HCT116 (cell line): Measurements from ENCODE around the gene FAM3B. TPM values are rescaled to one million over a fixed set of nuclear protein-coding genes. Genes with fewer than 3 reads are reported as not detected.

Experiments
- ATAC-seq: fragments of 200-7000 bp; cut with Tn5 transposase; 2 replicates; pipeline ENCODE4 v1.9.1; 2020; ENCODE audit warnings: mild to moderate bottlenecking, moderate library complexity
- BruUV-seq: library from RNA; stranded (reverse); fragments of 400-500 nt; replicated peaks from 2 replicates; lab custom pipeline; 2021; lab: Mats Ljungman, UMichigan
- CTCF ChIA-PET: fragments of 300-600 bp; sonication (Branson Sonifier 250); formaldehyde crosslinking; loops from one replicate; lab custom pipeline; 2021; ENCODE audit warnings: antibody characterized with exemption; lab: Charles Lee
- POLR2A ChIA-PET: fragments of 300-600, 350-600 bp; sonication (Branson Sonifier 250); formaldehyde crosslinking; loops from one replicate; lab custom pipeline; 2021; ENCODE audit warnings: antibody characterized with exemption; lab: Charles Lee
- RAD21 ChIA-PET, 2 experiments: fragments of 300-600 bp; sonication (Branson Sonifier 250); formaldehyde crosslinking; loops; one replicate each; lab custom pipeline; 2023; ENCODE audit warnings: low total read pairs in 2 of 2; ENCODE audit not compliant: uncharacterized antibody in 2 of 2, unreplicated experiment in 2 of 2, low non-redundant PET in 1 of 2; lab: Charles Lee
- DNase-seq: peaks from one replicate; pipeline ENCODE4 v3.0.0-alpha.2; 2010; ENCODE audit warnings: low read depth, low spot score
- H2AFZ ChIP-seq: fragments of 200-600 bp; shearing (Covaris generic), sonication (generic); 2 replicates; pipeline ENCODE4 v1.6.1; 2017; ENCODE audit warnings: low read depth, mixed run types, mixed read lengths, antibody characterized with exemption, low read length; ENCODE audit not compliant: poor library complexity, severe bottlenecking
- H3K27ac ChIP-seq: 2 replicates; pipeline ENCODE4 v1.5.1; 2012; ENCODE audit warnings: low read depth, low read length
- H3K27me3 ChIP-seq: fragments of 200-600 bp; sonication (generic); 2 replicates; pipeline ENCODE4 v1.6.1; 2016; ENCODE audit warnings: mixed run types, low read length, mixed read lengths; ENCODE audit not compliant: insufficient read depth
- H3K36me3 ChIP-seq, 2 experiments: fragments of 200-500 bp in 1 of 2; fragments of 200-600 bp in 1 of 2; sonication (Bioruptor generic) in 1 of 2; sonication (generic) in 1 of 2; 2 replicates each; pipeline versions ENCODE4 v1.5.1 to v1.6.1; 2014 to 2016; ENCODE audit warnings: low read length in 2 of 2, inconsistent platforms in 1 of 2, mixed read lengths in 1 of 2, mixed run types in 1 of 2; ENCODE audit not compliant: insufficient read depth in 2 of 2, control insufficient read depth in 1 of 2
- H3K4me1 ChIP-seq, 2 experiments: fragments of 200-600 bp in 1 of 2; sonication (generic) in 1 of 2; 2 replicates each; pipeline versions ENCODE4 v1.5.1 to v1.6.1; 2012 to 2017; ENCODE audit warnings: low read length in 2 of 2, inconsistent platforms in 1 of 2, mild to moderate bottlenecking in 1 of 2, mixed read lengths in 1 of 2, mixed run types in 1 of 2, moderate library complexity in 1 of 2; ENCODE audit not compliant: insufficient read depth in 2 of 2, control insufficient read depth in 1 of 2
- H3K4me2 ChIP-seq: fragments of 200-600 bp; sonication (generic); 2 replicates; pipeline ENCODE4 v1.6.1; 2017; ENCODE audit warnings: mixed run types, low read length, mixed read lengths
- H3K4me3 ChIP-seq, 2 experiments: fragments of 200-600 bp in 1 of 2; sonication (generic) in 1 of 2; replicated peaks in 1 of 2; 2 replicates each; pipeline ENCODE4 v1.5.1; 2011 to 2016; ENCODE audit warnings: low read length in 2 of 2, control low read depth in 1 of 2, low read depth in 1 of 2, mild to moderate bottlenecking in 1 of 2, mixed read lengths in 1 of 2, mixed run types in 1 of 2
- H3K79me2 ChIP-seq: fragments of 200-600 bp; sonication (generic); 2 replicates; pipeline ENCODE4 v1.6.1; 2017; ENCODE audit warnings: mild to moderate bottlenecking, mixed run types, low read length, moderate library complexity, mixed read lengths; ENCODE audit not compliant: insufficient read depth
- H3K9ac ChIP-seq: fragments of 200-600 bp; sonication (generic); 2 replicates; pipeline ENCODE4 v1.6.1; 2016; ENCODE audit warnings: low read length, mixed read lengths
- H3K9me2 ChIP-seq: fragments of 200-600 bp; sonication (generic), shearing (Covaris generic); 2 replicates; pipeline ENCODE4 v1.6.1; 2017; ENCODE audit warnings: mixed run types, mild to moderate bottlenecking, moderate library complexity; ENCODE audit not compliant: insufficient read depth
- H3K9me3 ChIP-seq, 2 experiments: fragments of 200-500 bp in 1 of 2; fragments of 200-600 bp in 1 of 2; sonication (Bioruptor generic) in 1 of 2; sonication (generic) in 1 of 2; 2 replicates each; pipeline ENCODE4 v1.6.1; 2014 to 2017; ENCODE audit warnings: low read length in 2 of 2, mixed read lengths in 2 of 2, inconsistent platforms in 1 of 2, low read depth in 1 of 2, mild to moderate bottlenecking in 1 of 2, mixed run types in 1 of 2, moderate library complexity in 1 of 2; ENCODE audit not compliant: control insufficient read depth in 1 of 2, insufficient read depth in 1 of 2
- H4K20me1 ChIP-seq: fragments of 200-600 bp; sonication (generic), shearing (Covaris generic); 2 replicates; pipeline ENCODE4 v1.6.1; 2017; ENCODE audit warnings: mixed run types, mild to moderate bottlenecking, moderate library complexity; ENCODE audit not compliant: insufficient read depth
- CBX3 ChIP-seq: IDR thresholded peaks from 2 replicates; pipeline ENCODE4 v1.6.1; 2012; ENCODE audit warnings: low read depth
- CEBPB ChIP-seq: IDR thresholded peaks from 2 replicates; pipeline ENCODE4 v1.6.1; 2012; ENCODE audit warnings: low read depth
- EZH2phosphoT487 ChIP-seq: fragments of 200-600 bp; IDR thresholded peaks from 2 replicates; pipeline ENCODE4 v1.6.1; 2018; ENCODE audit warnings: antibody characterized with exemption, borderline replicate concordance
- JUND ChIP-seq: IDR thresholded peaks from 2 replicates; pipeline ENCODE4 v1.6.1; 2012
- POLR2A ChIP-seq: IDR thresholded peaks from 2 replicates; pipeline ENCODE4 v1.7.0; 2011; ENCODE audit warnings: borderline replicate concordance; ENCODE audit not compliant: insufficient read depth, insufficient read length; ENCODE audit errors: extremely low read depth
- RAD21 ChIP-seq: IDR thresholded peaks from 2 replicates; pipeline ENCODE4 v1.6.1; 2012; ENCODE audit warnings: low read depth, mild to moderate bottlenecking
- SP1 ChIP-seq: IDR thresholded peaks from 2 replicates; pipeline ENCODE4 v1.6.1; 2012; ENCODE audit warnings: low read depth
- TCF7L2 ChIP-seq: IDR thresholded peaks from 2 replicates; pipeline ENCODE4 v1.7.0; 2011; ENCODE audit warnings: borderline replicate concordance, inconsistent platforms; ENCODE audit not compliant: insufficient read depth, insufficient read length; ENCODE audit errors: extremely low read depth
- ZNF274 ChIP-seq: fragments of 200-500 bp; sonication (Bioruptor generic); IDR thresholded peaks from 2 replicates; pipeline ENCODE4 v1.6.1; 2014; ENCODE audit warnings: mild to moderate bottlenecking, low read depth, low read length, inconsistent platforms
- intact Hi-C: fragments of 100-400 bp; cut with micrococcal nuclease; formaldehyde crosslinking; loops from 2 replicates; pipeline ENCODE4 v1.10.0; 2022
- total RNA-seq: library from RNA; stranded (reverse); gene quantifications from one replicate; pipeline ENCODE4 v1.2.1, GENCODE V29; 2021; ENCODE audit not compliant: unreplicated experiment
- TF ChIP-seq, protein P1 (sequence below): IDR thresholded peaks from 2 replicates; pipeline ENCODE4 v1.6.1; 2012; ENCODE audit warnings: low read depth
- TF ChIP-seq, protein P2 (sequence below), 3 experiments: fragments of 200-600 bp in 1 of 3; sonication (generic) in 1 of 3; IDR thresholded peaks in 2 of 3; conservative IDR thresholded peaks in 1 of 3; 2 replicates each; pipeline ENCODE4 v1.5.1; 2012 to 2017; ENCODE audit warnings: low read depth in 2 of 3, low read length in 2 of 3, antibody characterized with exemption in 1 of 3, borderline replicate concordance in 1 of 3, control low read depth in 1 of 3, mild to moderate bottlenecking in 1 of 3, mixed read lengths in 1 of 3, mixed run types in 1 of 3, moderate library complexity in 1 of 3; ENCODE audit not compliant: insufficient read depth in 1 of 3

FAM3B gene
- total RNA-seq, 1 experiment from 2014 or later: not detected

DNA sequence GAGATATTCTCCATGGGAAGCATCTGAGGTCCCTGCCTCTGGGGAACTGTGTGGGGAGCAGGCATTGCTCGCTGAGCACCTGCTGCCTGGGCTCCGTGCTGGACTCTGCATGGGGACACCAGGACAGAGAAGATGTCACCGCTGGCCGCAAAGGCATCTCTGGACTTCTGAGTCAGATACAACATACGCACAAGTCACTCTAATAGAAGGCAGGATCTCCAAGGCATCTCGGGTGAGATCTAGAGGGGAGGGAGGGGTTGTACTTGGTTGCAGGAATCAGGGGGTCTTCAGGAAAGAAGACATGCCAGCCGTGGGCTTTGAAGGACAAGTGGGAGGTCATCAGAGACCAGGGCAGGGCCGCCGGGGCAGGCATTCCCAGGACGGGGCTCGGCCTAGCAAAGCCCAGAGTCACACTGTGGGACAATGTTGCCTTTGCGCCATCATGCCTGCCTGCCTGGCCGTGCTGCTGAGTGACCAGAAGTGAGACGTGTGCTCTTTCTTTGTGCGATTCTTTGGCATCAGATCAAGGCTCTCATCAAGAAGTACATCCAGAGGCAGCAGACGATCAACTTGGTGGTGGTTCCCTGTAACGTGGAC lies 73.5 kb downstream of the FAM3B start:
- Histone ChIP-seq H3K79me2 (no peaks in the 10 kb centered on the region), H3K4me2 (no peak overlapping the region), H3K9me2 (no peaks in the 10 kb centered on the region), H3K9me3 (no peaks in the 10 kb centered on the region), H3K27ac (no peak overlapping the region), H3K27me3 (peaks cover 10% of the 10 kb centered on the region), H3K4me1 (no peaks in the 10 kb centered on the region), H2AFZ (no peak overlapping the region), H3K36me3 (no peaks in the 10 kb centered on the region), H4K20me1 (no peaks in the 10 kb centered on the region), H3K4me3 (no peak overlapping the region), H3K9ac (no peak overlapping the region)
- ATAC-seq (no peak), DNase-seq (no peak)
- TF ChIP-seq JUND (no peak), EZH2phosphoT487 (no peak), POLR2A (no peak), ZNF274 (no peak), TCF7L2 (no peak), CBX3 (no peak), RAD21 (no peak), CEBPB (no peak), SP1 (no peak)
- TF ChIP-seq, protein P1, sequence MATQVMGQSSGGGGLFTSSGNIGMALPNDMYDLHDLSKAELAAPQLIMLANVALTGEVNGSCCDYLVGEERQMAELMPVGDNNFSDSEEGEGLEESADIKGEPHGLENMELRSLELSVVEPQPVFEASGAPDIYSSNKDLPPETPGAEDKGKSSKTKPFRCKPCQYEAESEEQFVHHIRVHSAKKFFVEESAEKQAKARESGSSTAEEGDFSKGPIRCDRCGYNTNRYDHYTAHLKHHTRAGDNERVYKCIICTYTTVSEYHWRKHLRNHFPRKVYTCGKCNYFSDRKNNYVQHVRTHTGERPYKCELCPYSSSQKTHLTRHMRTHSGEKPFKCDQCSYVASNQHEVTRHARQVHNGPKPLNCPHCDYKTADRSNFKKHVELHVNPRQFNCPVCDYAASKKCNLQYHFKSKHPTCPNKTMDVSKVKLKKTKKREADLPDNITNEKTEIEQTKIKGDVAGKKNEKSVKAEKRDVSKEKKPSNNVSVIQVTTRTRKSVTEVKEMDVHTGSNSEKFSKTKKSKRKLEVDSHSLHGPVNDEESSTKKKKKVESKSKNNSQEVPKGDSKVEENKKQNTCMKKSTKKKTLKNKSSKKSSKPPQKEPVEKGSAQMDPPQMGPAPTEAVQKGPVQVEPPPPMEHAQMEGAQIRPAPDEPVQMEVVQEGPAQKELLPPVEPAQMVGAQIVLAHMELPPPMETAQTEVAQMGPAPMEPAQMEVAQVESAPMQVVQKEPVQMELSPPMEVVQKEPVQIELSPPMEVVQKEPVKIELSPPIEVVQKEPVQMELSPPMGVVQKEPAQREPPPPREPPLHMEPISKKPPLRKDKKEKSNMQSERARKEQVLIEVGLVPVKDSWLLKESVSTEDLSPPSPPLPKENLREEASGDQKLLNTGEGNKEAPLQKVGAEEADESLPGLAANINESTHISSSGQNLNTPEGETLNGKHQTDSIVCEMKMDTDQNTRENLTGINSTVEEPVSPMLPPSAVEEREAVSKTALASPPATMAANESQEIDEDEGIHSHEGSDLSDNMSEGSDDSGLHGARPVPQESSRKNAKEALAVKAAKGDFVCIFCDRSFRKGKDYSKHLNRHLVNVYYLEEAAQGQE: no peak
- TF ChIP-seq, protein P2, sequence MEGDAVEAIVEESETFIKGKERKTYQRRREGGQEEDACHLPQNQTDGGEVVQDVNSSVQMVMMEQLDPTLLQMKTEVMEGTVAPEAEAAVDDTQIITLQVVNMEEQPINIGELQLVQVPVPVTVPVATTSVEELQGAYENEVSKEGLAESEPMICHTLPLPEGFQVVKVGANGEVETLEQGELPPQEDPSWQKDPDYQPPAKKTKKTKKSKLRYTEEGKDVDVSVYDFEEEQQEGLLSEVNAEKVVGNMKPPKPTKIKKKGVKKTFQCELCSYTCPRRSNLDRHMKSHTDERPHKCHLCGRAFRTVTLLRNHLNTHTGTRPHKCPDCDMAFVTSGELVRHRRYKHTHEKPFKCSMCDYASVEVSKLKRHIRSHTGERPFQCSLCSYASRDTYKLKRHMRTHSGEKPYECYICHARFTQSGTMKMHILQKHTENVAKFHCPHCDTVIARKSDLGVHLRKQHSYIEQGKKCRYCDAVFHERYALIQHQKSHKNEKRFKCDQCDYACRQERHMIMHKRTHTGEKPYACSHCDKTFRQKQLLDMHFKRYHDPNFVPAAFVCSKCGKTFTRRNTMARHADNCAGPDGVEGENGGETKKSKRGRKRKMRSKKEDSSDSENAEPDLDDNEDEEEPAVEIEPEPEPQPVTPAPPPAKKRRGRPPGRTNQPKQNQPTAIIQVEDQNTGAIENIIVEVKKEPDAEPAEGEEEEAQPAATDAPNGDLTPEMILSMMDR (IDR thresholded peaks at IDR 0.05 in 2 of 3, conservative IDR thresholded peaks at IDR 0.05 in 1 of 3; ENCODE audit: borderline replicate concordance in 1 of 3, insufficient read depth in 1 of 3, low read depth in 2 of 3, low read length in 2 of 3): no peak
- RAD21 ChIA-PET: no interaction called here
- intact Hi-C loops: no loop called here
- CTCF ChIA-PET: no interaction called here
- no TSS peak for BruUV-seq
- POLR2A ChIA-PET: no interaction called here
